ENCODE results near the gene COA3. TPM values are rescaled to one million over a fixed set of nuclear protein-coding genes. Genes with fewer than 3 reads are reported as not detected.

The COA3 gene
- total RNA-seq, 1 donor from 2014 or later = 48.7 TPM

DNA sequence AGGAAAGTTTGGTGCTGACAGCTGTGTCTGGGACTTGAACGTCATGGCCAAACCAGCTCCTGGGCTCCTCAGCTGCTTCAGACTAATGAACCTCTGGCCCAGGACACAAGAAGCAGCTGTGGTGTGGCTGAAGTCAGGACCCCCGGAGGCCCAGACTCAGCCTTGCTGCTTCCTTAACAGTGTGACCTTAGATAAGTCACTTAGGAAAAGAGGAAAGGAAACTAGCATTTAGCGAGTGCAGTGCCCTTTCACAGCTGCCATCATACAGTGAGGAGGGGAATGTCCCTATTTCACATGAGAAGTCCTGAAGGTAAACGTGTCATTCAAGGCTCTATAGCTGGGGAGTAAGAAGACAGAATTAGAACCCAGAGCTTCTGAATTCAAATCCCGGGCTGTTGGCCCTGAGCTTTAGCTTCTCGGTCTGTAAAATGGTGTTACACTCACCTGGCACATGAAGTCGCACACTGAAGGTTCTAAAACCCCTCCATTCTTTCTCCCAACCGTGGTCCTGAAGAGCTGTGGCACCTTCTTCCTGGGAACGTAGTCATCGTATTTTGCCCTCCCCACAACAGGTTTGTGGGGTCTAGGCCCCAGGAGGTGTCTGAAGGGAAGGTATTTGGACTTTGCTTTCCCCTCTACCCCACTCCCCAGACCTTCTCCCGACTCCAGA is 38.4 kb downstream of the COA3 start:
- no peak for DNase-seq (ENCODE audit: extremely low read depth, low read depth, low spot score)

GRCh38 chr17:42754782-42755181 is 43.7 kb downstream of the COA3 start:
- DNase-seq (ENCODE audit: extremely low read depth, low read depth, low spot score) = no peak

DNA sequence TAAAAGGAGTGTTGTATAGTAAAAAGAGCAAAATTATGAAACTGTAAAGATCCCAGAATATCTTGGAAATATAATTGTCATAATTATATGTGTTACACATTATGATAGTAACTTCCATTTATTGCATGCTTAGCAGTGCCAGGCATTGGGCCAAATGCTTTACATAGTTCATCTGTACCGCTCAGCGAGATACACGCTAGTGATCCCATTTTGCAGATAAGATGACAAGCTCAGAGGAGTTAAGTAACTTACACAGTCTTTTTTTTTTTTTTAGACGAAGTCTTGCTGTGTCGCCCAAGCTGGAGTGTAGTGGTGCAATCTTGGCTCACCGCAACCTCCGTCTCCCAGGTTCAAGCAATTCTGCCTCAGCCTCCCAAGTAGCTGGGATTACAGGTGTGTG is 46.9 kb downstream of the COA3 start:
- no peak for DNase-seq (ENCODE audit: extremely low read depth, low read depth, low spot score)

GRCh38 chr17:42750739-42751344 is 47.7 kb downstream of the COA3 start:
- no peak for DNase-seq (ENCODE audit: extremely low read depth, low read depth, low spot score)

- no peak for DNase-seq (ENCODE audit: extremely low read depth, low read depth, low spot score)
Observed at GRCh38 chr17:42748908-42749798, 49.4 kb downstream of the COA3 start.

DNA sequence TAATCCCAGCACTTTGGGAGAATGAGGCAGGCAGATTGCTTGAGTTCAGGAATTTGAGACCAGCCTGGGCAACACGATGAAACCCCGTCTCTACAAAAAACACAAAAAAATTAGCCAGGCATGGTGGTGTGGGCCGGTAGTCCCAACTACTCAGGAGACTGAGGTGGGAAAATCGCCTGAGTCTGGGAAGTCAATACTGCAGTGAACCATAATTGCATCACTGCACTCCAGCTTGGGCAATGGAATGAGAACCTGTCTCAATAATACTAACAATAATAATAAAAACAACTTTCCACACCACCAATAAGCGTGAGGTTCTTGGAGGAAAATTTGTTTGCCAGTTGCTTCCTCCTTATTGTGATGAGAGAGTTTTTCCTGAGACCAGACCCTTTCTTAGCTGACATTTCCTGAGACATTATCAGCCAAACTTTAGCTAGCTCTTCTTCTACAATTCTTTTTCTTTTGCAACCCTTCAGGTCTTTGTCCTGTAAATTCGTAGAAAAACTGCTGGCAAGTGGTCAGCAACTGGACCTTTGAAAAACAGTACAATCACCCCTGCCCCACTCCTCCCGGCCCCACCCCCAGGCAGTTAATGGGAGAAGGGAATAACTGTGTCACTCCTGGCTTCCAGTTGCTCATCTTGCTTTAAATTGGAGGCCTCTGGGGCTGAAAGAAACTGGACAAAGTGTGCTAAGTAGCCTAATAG is 50.1 kb downstream of the COA3 start:
- no peak for DNase-seq (ENCODE audit: extremely low read depth, low read depth, low spot score)

Other genes with a start within 250 kb of the COA3 start
- 0.44 and 1.1 TPM in 2 replicates for gene HSD17B1, start 245.8 kb downstream of the COA3 start, total RNA-seq
- gene COASY, start 236.6 kb downstream of the COA3 start, total RNA-seq = 30.3 and 30.8 TPM in 2 replicates
- gene MLX, start 231.6 kb downstream of the COA3 start, total RNA-seq = 27.1 and 30.0 TPM in 2 replicates
- 2.7 and 5.2 TPM in 2 replicates for gene PSMC3IP, start 221.0 kb downstream of the COA3 start, total RNA-seq
- gene RETREG3, start 189.3 kb downstream of the COA3 start, total RNA-seq = 47.4 and 52.6 TPM in 2 replicates
- 58.9 and 75.8 TPM in 2 replicates for gene TUBG1, start 189.0 kb downstream of the COA3 start, total RNA-seq
- 18.7 and 20.8 TPM in 2 replicates for gene TUBG2, start 139.4 kb downstream of the COA3 start, total RNA-seq
- 12.2 and 15.6 TPM in 2 replicates for gene PLEKHH3, start 121.7 kb downstream of the COA3 start, total RNA-seq
- 0.34 and 1.4 TPM in 2 replicates for gene CCR10, start 116.9 kb downstream of the COA3 start, total RNA-seq
- 17.6 and 17.9 TPM in 2 replicates for gene CNTNAP1, start 116.2 kb downstream of the COA3 start, total RNA-seq
- 10.4 and 20.0 TPM in 2 replicates for gene EZH1, start 53.7 kb downstream of the COA3 start, total RNA-seq
- 6.3 and 23.7 TPM in 2 replicates for gene RAMP2, start 37.5 kb downstream of the COA3 start, total RNA-seq
- 67.1 and 82.4 TPM in 2 replicates for gene VPS25, start 25.3 kb downstream of the COA3 start, total RNA-seq
- gene WNK4, start 18.1 kb downstream of the COA3 start, total RNA-seq = 8.8 and 10.4 TPM in 2 replicates
- gene CNTD1, start 157 bp upstream of the COA3 start, total RNA-seq = 0.29 TPM in 1 of 2 replicates, not detected in the other
- 70.7 and 115 TPM in 2 replicates for gene BECN1, start 25.6 kb upstream of the COA3 start, total RNA-seq
- gene PSME3, start 34.7 kb upstream of the COA3 start, total RNA-seq = 127 and 130 TPM in 2 replicates
- gene AOC2, start 45.9 kb upstream of the COA3 start, total RNA-seq = 1.8 and 2.0 TPM in 2 replicates
- 0.05 and 0.82 TPM in 2 replicates for gene AOC3, start 52.5 kb upstream of the COA3 start, total RNA-seq
- not detected in 2 replicates for gene G6PC1, start 102.1 kb upstream of the COA3 start, total RNA-seq
- 20.1 and 34.1 TPM in 2 replicates for gene AARSD1, start 165.8 kb upstream of the COA3 start, total RNA-seq
- 2.4 and 3.2 TPM in 2 replicates for gene PTGES3L, start 181.4 kb upstream of the COA3 start, total RNA-seq
- gene RUNDC1, start 181.9 kb upstream of the COA3 start, total RNA-seq = 8.3 and 13.5 TPM in 2 replicates
- gene RPL27, start 199.7 kb upstream of the COA3 start, total RNA-seq = 1,137 and 1,523 TPM in 2 replicates
- 31.6 and 33.4 TPM in 2 replicates for gene IFI35, start 208.1 kb upstream of the COA3 start, total RNA-seq
- gene VAT1, start 223.7 kb upstream of the COA3 start, total RNA-seq = 602 and 750 TPM in 2 replicates
- 0.18 and 0.29 TPM in 2 replicates for gene RND2, start 226.5 kb upstream of the COA3 start, total RNA-seq